HG03025 (cell line): ENCODE results near the gene HCFC1.

Experiments
- ATAC-seq: cut with Tn5 transposase; IDR thresholded peaks from one replicate; pipeline ENCODE4 v1.9.1; 2021; ENCODE audit warnings: mild to moderate bottlenecking, moderate library complexity; ENCODE audit not compliant: unreplicated experiment, low FRiP score

Gene HCFC1

DNA sequence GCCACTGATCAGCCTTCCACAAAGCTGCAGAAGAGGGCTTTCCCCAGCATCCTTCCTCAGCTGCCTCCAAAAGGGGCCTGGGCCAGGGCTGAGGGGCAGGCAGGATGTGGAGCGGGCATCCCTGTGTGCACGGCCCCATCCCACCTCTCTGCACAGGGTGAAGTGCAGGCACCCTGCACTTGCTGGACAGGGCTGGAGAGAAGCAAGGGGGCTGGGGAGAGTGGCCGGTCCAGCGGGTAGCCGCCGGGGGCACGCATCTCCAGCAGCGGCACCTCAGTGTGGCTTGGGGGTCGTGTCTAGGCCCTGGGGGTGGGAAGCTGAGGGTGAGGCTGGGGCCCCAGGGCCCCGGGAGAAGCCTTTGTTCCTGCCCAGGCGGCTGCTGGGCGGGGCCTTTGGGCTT, 64.2 kb downstream of the HCFC1 start:
- no peak for ATAC-seq

- no peak for ATAC-seq
These were observed 65.3 kb downstream of the HCFC1 start for GRCh38 chrX:153906126-153906917.

DNA sequence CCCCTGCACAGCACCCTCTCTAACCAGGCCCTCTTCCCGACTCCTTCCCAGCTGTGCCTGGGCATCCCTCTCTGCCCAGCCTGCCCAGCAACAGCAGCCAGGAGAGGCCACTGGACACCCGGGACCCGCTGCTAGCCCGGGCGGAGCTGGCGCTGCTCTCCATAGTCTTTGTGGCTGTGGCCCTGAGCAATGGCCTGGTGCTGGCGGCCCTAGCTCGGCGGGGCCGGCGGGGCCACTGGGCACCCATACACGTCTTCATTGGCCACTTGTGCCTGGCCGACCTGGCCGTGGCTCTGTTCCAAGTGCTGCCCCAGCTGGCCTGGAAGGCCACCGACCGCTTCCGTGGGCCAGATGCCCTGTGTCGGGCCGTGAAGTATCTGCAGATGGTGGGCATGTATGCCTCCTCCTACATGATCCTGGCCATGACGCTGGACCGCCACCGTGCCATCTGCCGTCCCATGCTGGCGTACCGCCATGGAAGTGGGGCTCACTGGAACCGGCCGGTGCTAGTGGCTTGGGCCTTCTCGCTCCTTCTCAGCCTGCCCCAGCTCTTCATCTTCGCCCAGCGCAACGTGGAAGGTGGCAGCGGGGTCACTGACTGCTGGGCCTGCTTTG, 66.0 kb downstream of the HCFC1 start:
- ATAC-seq = no peak

GRCh38 chrX:153903991-153904957, 67.3 kb downstream of the HCFC1 start, which contains the start of gene AVPR2:
Gene AVPR2 (plus strand): TSS chrX:153904673. CDS start chrX:153905146, 473 bp downstream.
- ATAC-seq = no peak

DNA sequence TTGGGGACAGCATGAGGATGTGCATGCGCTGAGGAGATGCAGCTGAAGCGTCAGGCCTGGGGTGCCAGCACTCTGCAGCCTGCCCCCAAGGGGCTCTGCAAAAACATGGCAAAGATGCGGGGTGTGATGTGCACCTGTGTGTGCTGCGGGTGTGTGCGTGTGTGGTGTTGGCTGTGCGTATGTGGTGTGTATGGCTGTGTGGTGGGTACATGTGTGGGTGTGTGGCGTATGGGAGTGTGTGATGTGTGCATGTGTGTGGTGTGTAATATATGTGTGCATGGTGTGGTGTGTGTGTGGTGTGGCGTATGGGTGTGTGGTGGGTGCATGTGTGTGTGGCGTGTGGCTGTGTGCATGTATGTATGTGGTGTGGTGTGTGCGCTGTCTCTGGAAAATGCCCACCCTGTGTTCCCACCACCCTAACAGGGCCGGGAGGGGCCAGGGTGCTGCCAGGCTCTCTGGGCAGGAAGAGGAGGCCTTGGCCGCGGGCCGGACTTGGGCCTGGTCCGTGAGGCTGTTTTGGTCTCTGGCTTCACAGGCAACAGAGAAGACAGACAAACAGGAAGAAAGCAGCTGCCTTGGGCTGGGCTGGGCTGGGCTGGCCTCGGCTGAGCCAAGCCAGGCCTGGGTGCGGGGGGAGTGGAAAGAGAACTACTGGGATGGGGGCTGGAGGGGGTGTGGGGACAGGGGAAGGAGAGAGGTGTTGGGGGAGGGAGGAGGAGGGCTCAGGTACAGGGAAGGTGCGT, 68.2 kb downstream of the HCFC1 start:
- no peak for ATAC-seq

GRCh38 chrX:153902385-153902784, 69.2 kb downstream of the HCFC1 start:
- no peak for ATAC-seq

GRCh38 chrX:153901753-153902140, 69.9 kb downstream of the HCFC1 start:
- no peak for ATAC-seq

DNA sequence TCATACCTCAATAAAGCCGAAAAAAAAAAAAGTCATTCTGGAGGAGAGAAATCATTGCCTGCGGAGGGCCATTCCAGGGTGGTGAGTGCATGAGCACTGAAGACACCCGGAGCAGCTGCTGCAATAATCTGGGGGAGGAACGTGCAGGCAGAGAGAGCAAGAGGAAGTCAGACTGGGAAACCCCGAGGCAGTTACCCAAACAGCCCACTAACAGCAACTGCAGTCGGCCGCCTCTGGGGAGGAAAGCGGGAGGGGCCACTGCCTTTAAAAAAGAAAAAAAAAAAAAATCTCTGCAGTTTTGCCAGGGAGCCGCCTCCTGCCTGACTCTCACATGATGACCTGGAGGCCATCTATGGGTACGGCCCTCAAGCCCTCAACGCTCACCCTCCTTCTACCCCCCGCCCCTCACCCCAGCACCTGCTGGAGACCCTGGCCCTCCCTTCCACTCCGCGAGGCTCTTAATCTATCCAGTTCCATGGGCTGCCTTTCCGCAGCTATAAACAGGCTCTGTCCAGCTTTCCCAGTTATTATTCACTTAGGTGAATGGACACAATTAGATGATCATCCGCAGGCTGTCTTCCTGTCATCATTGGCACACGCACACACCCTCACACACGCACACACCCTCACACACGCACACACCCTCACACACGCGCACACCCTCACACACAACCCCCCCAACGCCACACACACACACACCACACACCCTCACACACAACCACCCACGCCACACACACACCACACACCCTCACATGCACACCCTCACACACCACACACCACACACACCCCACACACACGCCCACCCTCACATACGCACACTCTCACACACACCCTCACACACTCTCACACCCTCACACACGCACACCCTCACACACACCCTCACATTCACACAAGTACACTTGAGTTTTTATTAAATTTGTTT, 70.5 kb downstream of the HCFC1 start:
- ATAC-seq = no peak

DNA sequence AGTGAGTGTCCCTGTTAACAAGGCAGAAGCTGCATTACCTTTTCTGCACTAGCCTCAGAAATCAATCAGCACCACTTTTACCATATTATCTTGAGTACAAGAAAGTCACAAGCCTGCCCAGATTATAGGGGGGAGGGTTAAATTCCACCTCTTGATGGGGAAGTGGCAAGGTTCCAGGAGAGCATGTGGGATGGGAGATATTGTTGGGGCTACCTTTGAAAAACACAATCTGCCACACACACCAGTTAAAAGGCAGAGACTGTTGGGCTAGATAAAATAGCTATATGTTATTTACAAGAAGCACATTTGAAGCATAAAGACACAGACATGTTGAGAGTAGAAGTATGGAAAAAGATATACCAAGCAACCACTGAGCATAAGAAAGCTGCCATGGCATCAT, 73.7 kb downstream of the HCFC1 start:
- no peak for ATAC-seq
